Measurements from ENCODE around the gene LARGE1.

Gene LARGE1

DNA sequence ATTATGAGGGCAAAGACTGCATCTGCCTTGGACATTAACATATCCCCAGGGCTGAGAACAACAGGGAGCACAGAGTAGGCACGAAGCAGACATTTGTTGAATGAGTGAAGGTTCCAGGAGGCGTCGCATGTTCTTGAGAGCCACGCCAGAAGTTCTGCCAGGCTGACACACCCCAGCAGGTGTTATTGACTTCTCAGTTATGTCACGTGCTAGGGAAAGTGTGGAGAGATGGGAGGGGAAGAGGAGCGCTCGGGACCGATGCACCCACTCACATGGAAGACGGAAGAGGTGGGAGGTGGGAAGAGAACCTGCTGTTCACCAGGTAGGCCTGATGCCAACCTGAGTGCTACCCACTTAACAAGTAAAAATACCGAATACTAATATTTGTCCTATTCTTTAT, 232.8 kb downstream of the LARGE1 start:
- H3K18ac ChIP-seq (ENCODE audit: low read length) = no peak overlapping the region
- no peaks in the 10 kb centered on the region for H3K9me3 ChIP-seq (replicated peaks in 1 of 2; ENCODE audit: control insufficient read depth in 2 of 2, insufficient read depth in 1 of 2, low read depth in 1 of 2, low read length in 2 of 2)
- H2BK120ac ChIP-seq (ENCODE audit: low read depth, low read length) = no peak overlapping the region
- H4K91ac ChIP-seq (ENCODE audit: low read depth, low read length, poor library complexity) = no peak overlapping the region
- H3K4me2 ChIP-seq (ENCODE audit: insufficient read depth, low read length, poor library complexity, severe bottlenecking) = no peak overlapping the region
- H3K14ac ChIP-seq (ENCODE audit: low read length) = no peak overlapping the region
- no peak overlapping the region for H2BK5ac ChIP-seq (ENCODE audit: low read length)
- H3K4ac ChIP-seq (ENCODE audit: low read length) = no peak overlapping the region
- no peak overlapping the region for H3K27ac ChIP-seq (replicated peaks; ENCODE audit: low read length)
- H3K9ac ChIP-seq (ENCODE audit: low read depth, low read length, poor library complexity) = no peak overlapping the region
- H3K27me3 ChIP-seq (ENCODE audit: control insufficient read depth in 3 of 3, insufficient read depth in 3 of 3, low read depth in 1 of 3, low read length in 3 of 3) = no peaks in the 10 kb centered on the region
- DNase-seq (ENCODE audit: low spot score) = no peak
- H2AFZ ChIP-seq (ENCODE audit: low read length) = no peak overlapping the region
- WGBS, 2 donors (ENCODE audit: extremely low coverage in 2 of 2, insufficient read length in 2 of 2, insufficient replicate concordance in 1 of 2) = no CpG with 5 or more reads among the region's 10 CpGs
- H3K4me1 ChIP-seq (ENCODE audit: control insufficient read depth in 2 of 2, insufficient read depth in 1 of 2, low read depth in 1 of 2, low read length in 2 of 2) = peaks cover 0 to 2% of the 10 kb centered on the region in 2 donors
- no peak overlapping the region for H2BK15ac ChIP-seq (ENCODE audit: low read length)
- peaks cover 3% of the 10 kb centered on the region for H3K79me1 ChIP-seq (ENCODE audit: low read depth, low read length)
- H3K36me3 ChIP-seq (replicated peaks in 1 of 2; ENCODE audit: control insufficient read depth in 2 of 2, insufficient read depth in 2 of 2, low read length in 2 of 2) = no peaks in the 10 kb centered on the region
- no peak overlapping the region for H4K8ac ChIP-seq (ENCODE audit: low read depth, low read length)
- H2AK5ac ChIP-seq (ENCODE audit: low read depth, low read length) = no peak overlapping the region
- H2BK12ac ChIP-seq (ENCODE audit: low read length) = no peak overlapping the region
- H3K4me3 ChIP-seq (ENCODE audit: low read length in 2 of 2) = no peak overlapping the region
- no peak overlapping the region for H3K23ac ChIP-seq (ENCODE audit: low read depth, low read length, poor library complexity)

DNA sequence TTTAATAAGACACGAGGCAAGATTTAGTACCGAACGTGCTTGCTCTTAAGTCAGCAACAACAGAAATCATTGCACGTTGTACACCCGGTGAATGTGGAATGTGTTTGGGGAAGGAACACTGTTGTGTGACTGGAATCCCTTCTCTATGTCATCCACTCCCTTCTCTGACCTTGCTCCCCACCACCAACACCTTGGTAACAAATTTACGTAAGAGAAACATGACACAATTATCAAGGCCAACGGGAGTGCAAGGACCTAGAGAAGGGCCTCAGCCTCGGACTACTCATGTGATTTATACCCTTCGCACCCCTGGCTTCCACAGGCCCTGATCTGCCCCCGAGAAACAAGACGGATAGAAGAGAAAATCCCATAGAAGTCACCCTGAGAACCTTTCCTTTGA, 236.2 kb downstream of the LARGE1 start:
- H2AK5ac ChIP-seq (ENCODE audit: low read depth, low read length) = no peak overlapping the region
- H2BK12ac ChIP-seq (ENCODE audit: low read length) = no peak overlapping the region
- H2AFZ ChIP-seq (ENCODE audit: low read length) = no peak overlapping the region
- DNase-seq (ENCODE audit: low spot score) = no peak
- H3K36me3 ChIP-seq (replicated peaks in 1 of 2; ENCODE audit: control insufficient read depth in 2 of 2, insufficient read depth in 2 of 2, low read length in 2 of 2) = no peaks in the 10 kb centered on the region
- no peak overlapping the region for H3K27ac ChIP-seq (replicated peaks; ENCODE audit: low read length)
- no peaks in the 10 kb centered on the region for H3K27me3 ChIP-seq (ENCODE audit: control insufficient read depth in 3 of 3, insufficient read depth in 3 of 3, low read depth in 1 of 3, low read length in 3 of 3)
- H2BK15ac ChIP-seq (ENCODE audit: low read length) = no peak overlapping the region
- H3K79me1 ChIP-seq (ENCODE audit: low read depth, low read length) = peaks cover 2% of the 10 kb centered on the region
- no peak overlapping the region for H3K23ac ChIP-seq (ENCODE audit: low read depth, low read length, poor library complexity)
- H4K8ac ChIP-seq (ENCODE audit: low read depth, low read length) = no peak overlapping the region
- H3K14ac ChIP-seq (ENCODE audit: low read length) = no peak overlapping the region
- no peaks in the 10 kb centered on the region for H3K9me3 ChIP-seq (replicated peaks in 1 of 2; ENCODE audit: control insufficient read depth in 2 of 2, insufficient read depth in 1 of 2, low read depth in 1 of 2, low read length in 2 of 2)
- no peak overlapping the region for H3K4ac ChIP-seq (ENCODE audit: low read length)
- no CpG with 5 or more reads among the region's 11 CpGs for WGBS, 2 donors (ENCODE audit: extremely low coverage in 2 of 2, insufficient read length in 2 of 2, insufficient replicate concordance in 1 of 2)
- no peak overlapping the region for H3K4me2 ChIP-seq (ENCODE audit: insufficient read depth, low read length, poor library complexity, severe bottlenecking)
- H2BK120ac ChIP-seq (ENCODE audit: low read depth, low read length) = no peak overlapping the region
- no peak overlapping the region for H3K18ac ChIP-seq (ENCODE audit: low read length)
- no peaks in the 10 kb centered on the region for H3K4me1 ChIP-seq (ENCODE audit: control insufficient read depth in 2 of 2, insufficient read depth in 1 of 2, low read depth in 1 of 2, low read length in 2 of 2)
- no peak overlapping the region for H2BK5ac ChIP-seq (ENCODE audit: low read length)
- no peak overlapping the region for H4K91ac ChIP-seq (ENCODE audit: low read depth, low read length, poor library complexity)
- H3K4me3 ChIP-seq (ENCODE audit: low read length in 2 of 2) = no peak overlapping the region
- H3K9ac ChIP-seq (ENCODE audit: low read depth, low read length, poor library complexity) = no peak overlapping the region

DNA sequence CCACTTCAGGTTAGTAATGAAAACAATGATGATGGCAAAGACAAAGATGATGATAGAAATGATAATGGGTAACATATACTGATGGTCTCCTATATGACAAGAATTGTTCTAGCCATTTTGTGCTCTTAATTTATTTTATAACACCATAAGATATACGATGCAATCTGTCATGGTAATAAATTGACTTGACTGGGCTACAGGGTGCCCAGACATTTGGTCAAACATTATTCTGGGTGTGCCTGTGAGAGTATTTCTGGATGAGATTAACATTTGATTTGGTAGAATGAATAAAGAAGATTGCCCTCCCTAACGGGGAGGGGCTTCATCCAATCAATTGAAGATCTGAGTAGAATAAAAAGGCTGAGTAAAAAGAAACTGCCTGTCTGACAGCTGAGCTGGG, 237.3 kb downstream of the LARGE1 start:
- Histone ChIP-seq H3K36me3 (replicated peaks in 1 of 2; ENCODE audit: control insufficient read depth in 2 of 2, insufficient read depth in 2 of 2, low read length in 2 of 2) (no peaks in the 10 kb centered on the region), H3K9me3 (replicated peaks in 1 of 2; ENCODE audit: control insufficient read depth in 2 of 2, insufficient read depth in 1 of 2, low read depth in 1 of 2, low read length in 2 of 2) (no peaks in the 10 kb centered on the region), H3K4me1 (ENCODE audit: control insufficient read depth in 2 of 2, insufficient read depth in 1 of 2, low read depth in 1 of 2, low read length in 2 of 2) (peaks cover 0 to 8% of the 10 kb centered on the region in 2 donors), H2BK120ac (ENCODE audit: low read depth, low read length) (no peak overlapping the region), H3K18ac (ENCODE audit: low read length) (no peak overlapping the region), H2AFZ (ENCODE audit: low read length) (no peak overlapping the region), H2BK12ac (ENCODE audit: low read length) (no peak overlapping the region), H3K23ac (ENCODE audit: low read depth, low read length, poor library complexity) (no peak overlapping the region), H3K4ac (ENCODE audit: low read length) (no peak overlapping the region), H3K4me3 (ENCODE audit: low read length in 2 of 2) (no peak overlapping the region), H4K8ac (ENCODE audit: low read depth, low read length) (no peak overlapping the region), H4K91ac (ENCODE audit: low read depth, low read length, poor library complexity) (no peak overlapping the region), H3K9ac (ENCODE audit: low read depth, low read length, poor library complexity) (no peak overlapping the region), H3K79me1 (ENCODE audit: low read depth, low read length) (peaks cover 2% of the 10 kb centered on the region), H2AK5ac (ENCODE audit: low read depth, low read length) (no peak overlapping the region), H3K4me2 (ENCODE audit: insufficient read depth, low read length, poor library complexity, severe bottlenecking) (no peak overlapping the region), H3K14ac (ENCODE audit: low read length) (no peak overlapping the region), H2BK15ac (ENCODE audit: low read length) (no peak overlapping the region), H3K27me3 (ENCODE audit: control insufficient read depth in 3 of 3, insufficient read depth in 3 of 3, low read depth in 1 of 3, low read length in 3 of 3) (no peaks in the 10 kb centered on the region), H3K27ac (replicated peaks; ENCODE audit: low read length) (no peak overlapping the region), H2BK5ac (ENCODE audit: low read length) (no peak overlapping the region)
- WGBS, 2 donors (ENCODE audit: extremely low coverage in 2 of 2, insufficient read length in 2 of 2, insufficient replicate concordance in 1 of 2) = no CpG with 5 or more reads among the region's 2 CpGs
- DNase-seq (ENCODE audit: low spot score) = no peak

DNA sequence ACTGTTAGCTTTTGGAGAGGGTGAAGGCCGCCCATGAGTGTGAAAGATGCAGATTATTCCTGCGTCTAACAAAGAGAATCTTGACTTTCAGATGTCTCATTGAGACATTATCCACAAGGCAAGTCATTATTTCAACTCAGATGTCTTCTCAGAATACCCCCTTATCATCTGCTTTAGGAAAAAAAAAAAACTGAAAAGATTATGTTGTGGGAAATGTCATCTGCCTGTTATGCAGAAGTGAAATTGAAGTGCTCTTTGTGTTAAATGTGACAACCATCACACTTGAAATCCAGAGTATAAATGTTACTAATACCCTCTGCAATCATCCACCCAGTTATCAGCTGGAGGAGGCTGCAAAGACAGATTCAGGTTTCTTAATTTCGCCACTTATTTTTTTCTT, 239.6 kb downstream of the LARGE1 start:
- Histone ChIP-seq H4K91ac (ENCODE audit: low read depth, low read length, poor library complexity) (no peak overlapping the region), H3K27me3 (ENCODE audit: control insufficient read depth in 3 of 3, insufficient read depth in 3 of 3, low read depth in 1 of 3, low read length in 3 of 3) (no peaks in the 10 kb centered on the region), H2AFZ (ENCODE audit: low read length) (no peak overlapping the region), H3K79me1 (ENCODE audit: low read depth, low read length) (peaks cover 2% of the 10 kb centered on the region), H3K4ac (ENCODE audit: low read length) (no peak overlapping the region), H2BK120ac (ENCODE audit: low read depth, low read length) (no peak overlapping the region), H3K36me3 (replicated peaks in 1 of 2; ENCODE audit: control insufficient read depth in 2 of 2, insufficient read depth in 2 of 2, low read length in 2 of 2) (no peaks in the 10 kb centered on the region), H3K18ac (ENCODE audit: low read length) (no peak overlapping the region), H3K4me2 (ENCODE audit: insufficient read depth, low read length, poor library complexity, severe bottlenecking) (no peak overlapping the region), H4K8ac (ENCODE audit: low read depth, low read length) (no peak overlapping the region), H3K9ac (ENCODE audit: low read depth, low read length, poor library complexity) (no peak overlapping the region), H3K4me3 (ENCODE audit: low read length in 2 of 2) (no peak overlapping the region), H2BK15ac (ENCODE audit: low read length) (no peak overlapping the region), H3K27ac (replicated peaks; ENCODE audit: low read length) (no peak overlapping the region), H3K9me3 (replicated peaks in 1 of 2; ENCODE audit: control insufficient read depth in 2 of 2, insufficient read depth in 1 of 2, low read depth in 1 of 2, low read length in 2 of 2) (no peaks in the 10 kb centered on the region), H2BK12ac (ENCODE audit: low read length) (no peak overlapping the region), H3K4me1 (ENCODE audit: control insufficient read depth in 2 of 2, insufficient read depth in 1 of 2, low read depth in 1 of 2, low read length in 2 of 2) (peaks cover 1 to 11% of the 10 kb centered on the region in 2 donors), H2AK5ac (ENCODE audit: low read depth, low read length) (no peak overlapping the region), H2BK5ac (ENCODE audit: low read length) (no peak overlapping the region), H3K23ac (ENCODE audit: low read depth, low read length, poor library complexity) (no peak overlapping the region), H3K14ac (ENCODE audit: low read length) (no peak overlapping the region)
- no peak for DNase-seq (ENCODE audit: low spot score)
- no CpG with 5 or more reads among the region's 3 CpGs for WGBS, 2 donors (ENCODE audit: extremely low coverage in 2 of 2, insufficient read length in 2 of 2, insufficient replicate concordance in 1 of 2)
